Tibial artery (tissue), 4 donors: Measurements from ENCODE around the gene PSMC3.

Source experiments
- DNase-seq, 2 donors: peaks; one replicate each; pipeline ENCODE4 v3.0.0-alpha.2; 2019
- H3K27ac ChIP-seq, 2 donors: fragments of 200-600 bp; sonication (generic) in 1 of 2; 1 replicate in 1 of 2; 2 replicates in 1 of 2; pipeline ENCODE4 v1.5.1; 2018 to 2019; ENCODE audit warnings: mild to moderate bottlenecking in 1 of 2
- H3K27me3 ChIP-seq, 2 donors: fragments of 200-600 bp; sonication (generic) in 1 of 2; one replicate each; pipeline versions ENCODE4 v1.5.1 to v1.6.0; 2016 to 2019
- H3K36me3 ChIP-seq, 3 donors: fragments of 200-600 bp; sonication (generic) in 2 of 3; one replicate each; pipeline ENCODE4 v1.5.1; 2016 to 2019; ENCODE audit warnings: mild to moderate bottlenecking in 2 of 3
- H3K4me1 ChIP-seq, 4 donors: fragments of 200-600 bp; sonication (generic) in 2 of 4; 1 replicate in 3 of 4; 2 replicates in 1 of 4; pipeline ENCODE4 v1.5.1; 2016 to 2019
- H3K4me3 ChIP-seq, 2 donors: fragments of 200-600 bp; sonication (generic) in 1 of 2; 1 replicate in 1 of 2; 2 replicates in 1 of 2; pipeline ENCODE4 v1.5.1; 2018 to 2019; ENCODE audit warnings: mild to moderate bottlenecking in 2 of 2
- H3K9me3 ChIP-seq, 3 donors: fragments of 200-600 bp; sonication (generic) in 1 of 3; one replicate each; pipeline ENCODE4 v1.5.1; 2016 to 2019
- intact Hi-C: fragments of 100-400 bp; cut with DNase I; formaldehyde crosslinking; loops from one replicate; pipeline ENCODE4 v1.15.0; 2023; ENCODE audit warnings: low total_unique reads
- TF ChIP-seq, protein P1 (sequence below), 2 experiments: fragments of 200-600 bp in 1 of 2; fragments of 450-650 bp in 1 of 2; IDR thresholded peaks; one replicate each; pipeline ENCODE4 v1.5.1; 2017 to 2019; ENCODE audit warnings: antibody characterized with exemption in 2 of 2, mild to moderate bottlenecking in 1 of 2, moderate library complexity in 1 of 2

The PSMC3 gene

DNA sequence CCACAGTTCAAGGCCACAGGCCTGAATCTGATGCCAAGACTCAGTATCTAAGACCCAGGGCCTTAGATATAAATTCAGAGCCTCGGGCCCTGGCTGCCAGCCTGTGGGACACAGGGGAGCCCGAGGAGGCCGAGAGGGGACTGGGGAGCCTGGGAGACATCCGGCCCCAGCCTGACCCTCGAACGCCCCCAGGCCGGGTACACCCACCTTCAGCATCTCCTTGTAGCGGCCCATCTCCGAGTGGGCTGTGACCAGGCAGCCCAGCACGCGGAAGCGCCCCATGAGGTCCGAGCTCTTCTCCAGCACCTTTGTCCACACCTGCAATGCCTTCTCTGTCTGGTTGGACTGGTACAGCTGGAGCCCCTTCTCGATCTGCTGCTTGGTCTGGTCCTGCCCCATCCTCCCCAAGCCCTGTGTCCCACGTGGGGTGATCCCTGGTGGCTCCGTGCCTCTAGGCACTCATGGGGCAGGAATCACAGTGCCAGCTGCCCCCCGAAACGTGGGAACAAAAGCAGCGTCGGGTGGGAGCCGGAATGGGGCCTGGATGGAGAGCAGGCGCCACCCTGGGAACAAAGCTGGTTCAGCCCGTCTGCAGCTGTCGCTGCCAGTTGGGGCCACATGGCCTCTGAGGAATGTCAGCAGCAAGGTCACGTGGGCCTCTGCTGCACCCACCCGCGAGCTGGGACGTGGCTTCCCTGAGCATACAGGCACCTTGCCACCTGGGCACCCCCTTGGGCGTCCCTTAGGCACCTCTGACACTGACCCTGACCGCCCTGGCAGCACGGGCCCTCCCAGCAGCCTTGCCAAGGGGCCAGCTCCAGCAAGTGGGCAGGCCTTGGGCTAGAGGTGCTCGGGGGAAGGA lies 22.6 kb upstream of the PSMC3 start, which contains the start of gene RAPSN:
RAPSN (minus strand) TSS at position 571 of the 862 bp plus-strand sequence; CDS start at position 399, 172 bp downstream.
- H3K27me3 ChIP-seq = no peaks in the 10 kb centered on the region
- H3K4me3 ChIP-seq = no peak within 1 kb of the TSS
- H3K9me3 ChIP-seq = no peaks in the 10 kb centered on the region
- no peak within 1 kb of the TSS for H3K27ac ChIP-seq
- H3K4me1 ChIP-seq = no peaks in the 10 kb centered on the region
- H3K36me3 ChIP-seq = no peaks in the 10 kb centered on the region
- intact Hi-C loops = loop anchor here (5.0 kb wide), 1 partner anchor 71 kb away; the partner anchor contains the start of gene SPI1
- no peak for DNase-seq
- TF ChIP-seq, protein P1, sequence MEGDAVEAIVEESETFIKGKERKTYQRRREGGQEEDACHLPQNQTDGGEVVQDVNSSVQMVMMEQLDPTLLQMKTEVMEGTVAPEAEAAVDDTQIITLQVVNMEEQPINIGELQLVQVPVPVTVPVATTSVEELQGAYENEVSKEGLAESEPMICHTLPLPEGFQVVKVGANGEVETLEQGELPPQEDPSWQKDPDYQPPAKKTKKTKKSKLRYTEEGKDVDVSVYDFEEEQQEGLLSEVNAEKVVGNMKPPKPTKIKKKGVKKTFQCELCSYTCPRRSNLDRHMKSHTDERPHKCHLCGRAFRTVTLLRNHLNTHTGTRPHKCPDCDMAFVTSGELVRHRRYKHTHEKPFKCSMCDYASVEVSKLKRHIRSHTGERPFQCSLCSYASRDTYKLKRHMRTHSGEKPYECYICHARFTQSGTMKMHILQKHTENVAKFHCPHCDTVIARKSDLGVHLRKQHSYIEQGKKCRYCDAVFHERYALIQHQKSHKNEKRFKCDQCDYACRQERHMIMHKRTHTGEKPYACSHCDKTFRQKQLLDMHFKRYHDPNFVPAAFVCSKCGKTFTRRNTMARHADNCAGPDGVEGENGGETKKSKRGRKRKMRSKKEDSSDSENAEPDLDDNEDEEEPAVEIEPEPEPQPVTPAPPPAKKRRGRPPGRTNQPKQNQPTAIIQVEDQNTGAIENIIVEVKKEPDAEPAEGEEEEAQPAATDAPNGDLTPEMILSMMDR (IDR thresholded peaks at IDR 0.05) = no peak

GRCh38 chr11:47447906-47448305 lies 21.7 kb upstream of the PSMC3 start:
- H3K4me3 ChIP-seq = no peak overlapping the region
- H3K27me3 ChIP-seq = no peaks in the 10 kb centered on the region
- H3K27ac ChIP-seq = no peak overlapping the region
- H3K36me3 ChIP-seq = no peaks in the 10 kb centered on the region
- H3K9me3 ChIP-seq = no peaks in the 10 kb centered on the region
- DNase-seq = no peak
- no peaks in the 10 kb centered on the region for H3K4me1 ChIP-seq
- TF ChIP-seq, protein P1 (IDR thresholded peaks at IDR 0.05) = no peak
- intact Hi-C loops = loop anchor here (5.0 kb wide), 1 partner anchor 71 kb away; the partner anchor contains the start of gene SPI1

GRCh38 chr11:47446833-47447232 lies 20.6 kb upstream of the PSMC3 start:
- H3K4me1 ChIP-seq = no peaks in the 10 kb centered on the region
- H3K9me3 ChIP-seq = no peaks in the 10 kb centered on the region
- H3K27me3 ChIP-seq = no peaks in the 10 kb centered on the region
- intact Hi-C loops = loop anchor here (5.0 kb wide), 1 partner anchor 70 kb away; the partner anchor contains the start of gene SPI1
- H3K27ac ChIP-seq = no peak overlapping the region
- no peaks in the 10 kb centered on the region for H3K36me3 ChIP-seq
- H3K4me3 ChIP-seq = no peak overlapping the region
- no peak for DNase-seq
- TF ChIP-seq, protein P1 (IDR thresholded peaks at IDR 0.05) = no peak

- Histone ChIP-seq H3K9me3 (no peaks in the 10 kb centered on the region), H3K4me3 (no peak overlapping the region), H3K4me1 (no peaks in the 10 kb centered on the region), H3K36me3 (no peaks in the 10 kb centered on the region), H3K27me3 (no peaks in the 10 kb centered on the region), H3K27ac (no peak overlapping the region)
- intact Hi-C loops = loop anchor here (5.0 kb wide), 1 partner anchor 69 kb away; the partner anchor contains the start of gene SPI1
- TF ChIP-seq, protein P1 (IDR thresholded peaks at IDR 0.05) = no peak
- no peak for DNase-seq
These were observed 19.6 kb upstream of the PSMC3 start for GRCh38 chr11:47445840-47446239.

GRCh38 chr11:47443817-47444216 lies 17.6 kb upstream of the PSMC3 start:
- Histone ChIP-seq H3K27me3 (no peaks in the 10 kb centered on the region), H3K4me3 (no peak overlapping the region), H3K4me1 (no peaks in the 10 kb centered on the region), H3K36me3 (no peaks in the 10 kb centered on the region), H3K27ac (no peak overlapping the region), H3K9me3 (no peaks in the 10 kb centered on the region)
- DNase-seq = no peak
- TF ChIP-seq, protein P1 (IDR thresholded peaks at IDR 0.05) = no peak
- intact Hi-C loops = no loop called here
